Psoas muscle (tissue), 8 donors: ENCODE results near the gene HLA-DRB1. TPM values are rescaled to one million over a fixed set of nuclear protein-coding genes. Genes with fewer than 3 reads are reported as not detected.

Source experiments
- ATAC-seq, 4 donors: fragments of 200-7000 bp; cut with Tn5 transposase; one replicate each; pipeline ENCODE4 v1.9.1; 2020; ENCODE audit warnings: moderate library complexity in 3 of 4, mild to moderate bottlenecking in 2 of 4
- DNase-seq, 2 donors: peaks; one replicate each; pipeline ENCODE4 v3.0.0-alpha.2; 2020
- H3K27ac ChIP-seq: fragments of 200-600 bp; one replicate; pipeline ENCODE4 v1.8.0; 2022
- H3K27me3 ChIP-seq, 3 donors: fragments of 200-600 bp in 1 of 3; one replicate each; pipeline versions ENCODE4 v1.6.1 to v1.8.0; 2013 to 2022; ENCODE audit warnings: low read length in 2 of 3, mild to moderate bottlenecking in 2 of 3, moderate library complexity in 1 of 3; ENCODE audit not compliant: insufficient read depth in 3 of 3
- H3K36me3 ChIP-seq, 2 donors: fragments of 200-600 bp in 1 of 2; one replicate each; pipeline versions ENCODE4 v1.6.1 to v1.8.0; 2013 to 2022; ENCODE audit warnings: low read depth in 1 of 2, mild to moderate bottlenecking in 1 of 2, moderate library complexity in 1 of 2; ENCODE audit not compliant: insufficient read depth in 1 of 2
- H3K4me1 ChIP-seq: fragments of 200-600 bp; one replicate; pipeline ENCODE4 v1.8.0; 2022
- H3K4me3 ChIP-seq: fragments of 200-600 bp; one replicate; pipeline ENCODE4 v1.8.0; 2022; ENCODE audit warnings: mild to moderate bottlenecking
- H3K9me3 ChIP-seq: fragments of 200-600 bp; one replicate; pipeline ENCODE4 v1.8.0; 2022
- CTCF ChIP-seq: fragments of 200-600 bp; IDR thresholded peaks from one replicate; pipeline ENCODE4 v1.8.0; 2022; ENCODE audit warnings: antibody characterized with exemption
- WGBS, 3 donors: extraction: QIAGEN DNeasy Blood & Tissue Kit; methylation state at CpG; one replicate each; pipeline versions ENCODE4 v1.1.6 to v1.1.7; 2013; 5-methylcytosine and 5-hydroxymethylcytosine counted together
- intact Hi-C, 2 donors: fragments of 100-400 bp; cut with DNase I; formaldehyde crosslinking; loops; one replicate each; pipeline versions ENCODE4 v1.11.0 to v1.14.2; 2022
- polyA plus RNA-seq, 3 donors: library from polyadenylated mRNA; stranded (reverse); fragments of 200-250 nt; gene quantifications; one replicate each; pipeline ENCODE4 v1.2.3, GENCODE V29; 2013
- total RNA-seq, 4 donors: library from RNA; stranded (reverse); fragmentation: NEBNext Ultra II Directional in 2 of 4; extraction: Animal tissue kit (Norgen Biotek cat#: 25700) in 2 of 4; gene quantifications; one replicate each; pipeline versions ENCODE4 v1.2.1 to v1.2.4, GENCODE V29; 2021 to 2023
- donor health status: healthy with polysubstance abuse.
- donor health status: DM: no; HTN: no; CAD: no; lungs with moderate emphysema.
- donor health status: Bipolar disorder and iron deficiency.
- donor health status: healthy.
- donor health status: DM: yes; HTN: yes; CAD: no.
- donor health status: DM: no; HTN: no; CAD: no.
- donor health status: DM: no; HTN: no; CAD: no.
- donor health status: DM: yes; HTN: yes; CAD: no.

The HLA-DRB1 gene
- total and polyA plus RNA-seq, 7 donors, result 13.2 to 49.4 (median 23.4) TPM

GRCh38 chr6:32568561-32568960, 21.1 kb downstream of the HLA-DRB1 start:
- intact Hi-C loops, result loop anchor here in 1 of 2 donors (10.0 kb wide), 1 partner anchor 94 kb away; no protein-coding TSS in a partner anchor
- 0 to 16% (median 0%) methylated on average over 2 to 6 of the region's 6 CpGs for WGBS, 3 donors
- no peak overlapping the region for H3K27ac ChIP-seq
- no peaks in the 10 kb centered on the region for H3K9me3 ChIP-seq
- TF ChIP-seq CTCF, result no peak
- no peak overlapping the region for H3K4me3 ChIP-seq
- H3K36me3 ChIP-seq, result no peaks in the 10 kb centered on the region
- ATAC-seq, result no peak
- H3K27me3 ChIP-seq, result no peaks in the 10 kb centered on the region
- no peak for DNase-seq
- no peaks in the 10 kb centered on the region for H3K4me1 ChIP-seq

- ATAC-seq, result no peak
- no peak for TF ChIP-seq CTCF
- no peaks in the 10 kb centered on the region for H3K36me3 ChIP-seq
- no peak for DNase-seq
- H3K27me3 ChIP-seq, result no peaks in the 10 kb centered on the region
- no peaks in the 10 kb centered on the region for H3K9me3 ChIP-seq
- no peaks in the 10 kb centered on the region for H3K4me1 ChIP-seq
- 50 to 59% (median 57%) methylated on average over 2 to 7 of the region's 8 CpGs for WGBS, 3 donors
- intact Hi-C loops, result loop anchor here in 1 of 2 donors (10.0 kb wide), 1 partner anchor 92 kb away; no protein-coding TSS in a partner anchor
- H3K4me3 ChIP-seq, result no peak overlapping the region
- H3K27ac ChIP-seq, result no peak overlapping the region
Observed at GRCh38 chr6:32566957-32567356, 22.7 kb downstream of the HLA-DRB1 start.

- Histone ChIP-seq H3K4me1 (no peaks in the 10 kb centered on the region), H3K27me3 (no peaks in the 10 kb centered on the region), H3K27ac (no peak overlapping the region), H3K36me3 (no peaks in the 10 kb centered on the region), H3K4me3 (no peak overlapping the region), H3K9me3 (no peaks in the 10 kb centered on the region)
- DNase-seq, result no peak
- ATAC-seq, result no peak
- no peak for TF ChIP-seq CTCF
- WGBS, 3 donors, result 86% methylated on average over 1 of the region's 1 CpG; no CpG with 5 or more reads in 2 of the 3 donors
- intact Hi-C loops, result loop anchor here in 1 of 2 donors (10.0 kb wide), 1 partner anchor 91 kb away; no protein-coding TSS in a partner anchor
Observed at GRCh38 chr6:32565511-32565910, 24.1 kb downstream of the HLA-DRB1 start.

- no peaks in the 10 kb centered on the region for H3K9me3 ChIP-seq
- no peaks in the 10 kb centered on the region for H3K27me3 ChIP-seq
- 39% methylated on average over 2 of the region's 2 CpGs; no CpG with 5 or more reads in 2 of the 3 donors for WGBS, 3 donors
- TF ChIP-seq CTCF, result no peak
- no peak overlapping the region for H3K27ac ChIP-seq
- no peaks in the 10 kb centered on the region for H3K36me3 ChIP-seq
- ATAC-seq (no peak), DNase-seq (no peak)
- H3K4me1 ChIP-seq, result no peaks in the 10 kb centered on the region
- intact Hi-C loops, result loop anchor here in 1 of 2 donors (10.0 kb wide), 1 partner anchor 88 kb away; no protein-coding TSS in a partner anchor
- H3K4me3 ChIP-seq, result no peak overlapping the region
Observed at GRCh38 chr6:32562940-32563339, 26.7 kb downstream of the HLA-DRB1 start.

- H3K9me3 ChIP-seq, result no peaks in the 10 kb centered on the region
- TF ChIP-seq CTCF, result no peak
- DNase-seq (no peak), ATAC-seq (no peak)
- H3K4me1 ChIP-seq, result no peaks in the 10 kb centered on the region
- no peak overlapping the region for H3K27ac ChIP-seq
- H3K4me3 ChIP-seq, result no peak overlapping the region
- no peaks in the 10 kb centered on the region for H3K27me3 ChIP-seq
- intact Hi-C loops, result loop anchor here in 1 of 2 donors (10.0 kb wide), 1 partner anchor 85 kb away; no protein-coding TSS in a partner anchor
- H3K36me3 ChIP-seq, result no peaks in the 10 kb centered on the region
- 79% methylated on average over 7 of the region's 7 CpGs; no CpG with 5 or more reads in 2 of the 3 donors for WGBS, 3 donors
Observed at GRCh38 chr6:32559747-32560146, 29.9 kb downstream of the HLA-DRB1 start.
